ENCODE measurements around the gene CPED1.

The CPED1 gene

GRCh38 chr7:121342631-121343030 lies 354.1 kb downstream of the CPED1 start:
- no peak for ATAC-seq
- TF ChIP-seq ISL1 (CRISPR knock-in tag; IDR thresholded peaks at IDR 0.05) (no peak), TSHZ2 (CRISPR knock-in tag; IDR thresholded peaks at IDR 0.05) (no peak), OSR1 (CRISPR knock-in tag; IDR thresholded peaks at IDR 0.05) (no peak), ESRRG (CRISPR knock-in tag; IDR thresholded peaks at IDR 0.05) (no peak), CSDC2 (CRISPR knock-in tag; IDR thresholded peaks at IDR 0.05) (no peak), ZC3H10 (CRISPR knock-in tag; IDR thresholded peaks at IDR 0.05) (no peak), ZNF70 (CRISPR knock-in tag; IDR thresholded peaks at IDR 0.05) (no peak), ZFP30 (CRISPR knock-in tag; IDR thresholded peaks at IDR 0.05) (no peak), SNAI2 (CRISPR knock-in tag; IDR thresholded peaks at IDR 0.05) (no peak), ARNTL (CRISPR knock-in tag; IDR thresholded peaks at IDR 0.05; ENCODE audit: borderline replicate concordance, low read depth) (no peak), RARB (CRISPR knock-in tag; IDR thresholded peaks at IDR 0.05) (no peak), BACH2 (CRISPR knock-in tag; IDR thresholded peaks at IDR 0.05; ENCODE audit: borderline replicate concordance) (no peak), ZFP3 (CRISPR knock-in tag; IDR thresholded peaks at IDR 0.05) (no peak), ZNF8 (CRISPR knock-in tag; IDR thresholded peaks at IDR 0.05) (no peak)

GRCh38 chr7:121343302-121343701 lies 354.8 kb downstream of the CPED1 start:
- no peak for ATAC-seq
- TF ChIP-seq OSR1 (CRISPR knock-in tag; IDR thresholded peaks at IDR 0.05) (no peak), PPARA (CRISPR knock-in tag; IDR thresholded peaks at IDR 0.05; ENCODE audit: borderline replicate concordance) (no peak), TCF4 (CRISPR knock-in tag; IDR thresholded peaks at IDR 0.05; ENCODE audit: borderline replicate concordance) (no peak), ZFP3 (CRISPR knock-in tag; IDR thresholded peaks at IDR 0.05) (no peak), POU6F1 (CRISPR knock-in tag; IDR thresholded peaks at IDR 0.05; ENCODE audit: borderline replicate concordance, low read depth) (no peak), ESRRG (CRISPR knock-in tag; IDR thresholded peaks at IDR 0.05) (no peak), ZNF565 (CRISPR knock-in tag; conservative IDR thresholded peaks at IDR 0.05; ENCODE audit: low read depth) (no peak), ZNF70 (CRISPR knock-in tag; IDR thresholded peaks at IDR 0.05) (no peak), CSDC2 (CRISPR knock-in tag; IDR thresholded peaks at IDR 0.05) (no peak)

- ATAC-seq, result no peak
- no peak for TF ChIP-seq OSR1 (CRISPR knock-in tag; IDR thresholded peaks at IDR 0.05)
- no peak for TF ChIP-seq ZC3H10 (CRISPR knock-in tag; IDR thresholded peaks at IDR 0.05)
- no peak for TF ChIP-seq CSRNP3 (CRISPR knock-in tag; IDR thresholded peaks at IDR 0.05)
- TF ChIP-seq GLIS3 (CRISPR knock-in tag; IDR thresholded peaks at IDR 0.05), result no peak
- TF ChIP-seq ISL1 (CRISPR knock-in tag; IDR thresholded peaks at IDR 0.05), result no peak
- TF ChIP-seq POU6F1 (CRISPR knock-in tag; IDR thresholded peaks at IDR 0.05; ENCODE audit: borderline replicate concordance, low read depth), result no peak
These were observed 355.6 kb downstream of the CPED1 start for GRCh38 chr7:121344093-121344492.

- TF ChIP-seq BACH2 (CRISPR knock-in tag; IDR thresholded peaks at IDR 0.05; ENCODE audit: borderline replicate concordance), result no peak
- TF ChIP-seq CREB5 (CRISPR knock-in tag; IDR thresholded peaks at IDR 0.05; ENCODE audit: low read depth), result no peak
- no peak for TF ChIP-seq ARNTL (CRISPR knock-in tag; IDR thresholded peaks at IDR 0.05; ENCODE audit: borderline replicate concordance, low read depth)
- no peak for TF ChIP-seq ISL1 (CRISPR knock-in tag; IDR thresholded peaks at IDR 0.05)
- ATAC-seq, result no peak
These were observed 356.0 kb downstream of the CPED1 start for GRCh38 chr7:121344497-121344896.

Measured in SK-N-SH treated with all-trans-retinoic acid at 6 μM for 48 hours (cell line).